H7 (cell line): ENCODE measurements around the gene ZNF33A. TPM values are rescaled to one million over a fixed set of nuclear protein-coding genes. Genes with fewer than 3 reads are reported as not detected.
A peak's percentile ranks its signal among the peaks of the same experiment; 100 is the strongest.
"Not testable (repeated sequence)": the region's sequence is repeated elsewhere in the genome, so short reads cannot be mapped to it uniquely, and the experiment has no call there.

Experiments used
- DNase-seq: peaks from one replicate; pipeline ENCODE4 v3.0.0; 2012
- H3K27me3 ChIP-seq: 2 replicates; pipeline ENCODE4 v1.6.0; 2011; ENCODE audit warnings: mild to moderate bottlenecking, low read length; ENCODE audit not compliant: control insufficient read depth, insufficient read depth
- H3K36me3 ChIP-seq: replicated peaks from 2 replicates; pipeline ENCODE4 v1.5.1; 2011; ENCODE audit warnings: low read length; ENCODE audit not compliant: control insufficient read depth, insufficient read depth
- H3K4me3 ChIP-seq: 2 replicates; pipeline ENCODE4 v1.5.1; 2011; ENCODE audit warnings: low read depth, mild to moderate bottlenecking, control low read depth, low read length, moderate library complexity; ENCODE audit not compliant: insufficient read depth
- total RNA-seq: library from RNA; depleted of rRNA; stranded (reverse); fragments of >200 nt; shearing (Covaris generic); gene quantifications from 2 replicates; pipeline ENCODE4 v1.2.3, GENCODE V29; 2014; rRNA removed

Gene ZNF33A
- 9.8 and 18.0 TPM in 2 replicates for total RNA-seq

DNA sequence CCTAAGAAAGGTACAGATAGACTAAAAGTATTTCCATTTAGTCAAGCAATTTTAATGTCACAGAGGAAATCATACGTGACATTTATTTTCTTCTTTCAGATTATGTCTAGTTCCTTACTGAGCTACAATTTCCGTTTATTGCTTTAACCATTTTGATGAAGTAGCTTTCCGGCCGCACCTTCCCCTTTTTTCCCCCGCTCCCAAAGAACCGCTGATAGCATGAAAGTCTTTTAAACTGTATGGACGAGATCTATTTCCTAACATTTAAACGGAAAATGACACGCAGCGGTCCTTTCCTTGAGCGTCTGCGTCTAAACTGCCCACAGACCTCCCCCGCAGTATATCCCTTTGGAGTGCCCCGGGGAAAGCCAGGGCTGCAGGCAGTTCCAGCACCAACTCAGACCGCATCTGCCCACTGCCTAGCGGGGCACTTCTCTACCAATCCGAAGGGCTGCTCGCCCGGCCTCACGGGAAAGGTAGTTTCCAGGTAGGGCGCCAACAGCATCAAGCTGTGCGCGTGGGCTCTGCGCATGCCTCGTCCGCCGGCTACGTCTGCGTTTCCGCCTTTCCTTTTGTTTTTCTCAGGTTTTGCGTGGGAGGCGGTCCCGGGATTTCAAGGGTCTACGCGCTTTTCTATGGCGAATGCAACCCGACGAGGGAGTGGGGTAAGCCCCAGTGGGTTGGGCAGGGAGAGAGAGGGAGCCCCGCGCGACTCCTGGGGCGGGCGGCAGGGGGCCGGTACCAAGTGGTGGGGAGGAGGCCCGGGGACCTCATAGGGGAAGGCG is at the start of gene ZNF33A:
Gene ZNF33A (plus strand): TSS at position 557 of the 785 bp plus-strand sequence. CDS start 1,667 bp downstream, outside the sequence.
- Histone ChIP-seq H3K36me3 (no peaks in the 10 kb centered on the region), H3K4me3 (peak within 1 kb of the TSS; percentile 63), H3K27me3 (no peaks in the 10 kb centered on the region; the same call in 1 of the 2 replicates)
- DNase-seq: peak; percentile 83

DNA sequence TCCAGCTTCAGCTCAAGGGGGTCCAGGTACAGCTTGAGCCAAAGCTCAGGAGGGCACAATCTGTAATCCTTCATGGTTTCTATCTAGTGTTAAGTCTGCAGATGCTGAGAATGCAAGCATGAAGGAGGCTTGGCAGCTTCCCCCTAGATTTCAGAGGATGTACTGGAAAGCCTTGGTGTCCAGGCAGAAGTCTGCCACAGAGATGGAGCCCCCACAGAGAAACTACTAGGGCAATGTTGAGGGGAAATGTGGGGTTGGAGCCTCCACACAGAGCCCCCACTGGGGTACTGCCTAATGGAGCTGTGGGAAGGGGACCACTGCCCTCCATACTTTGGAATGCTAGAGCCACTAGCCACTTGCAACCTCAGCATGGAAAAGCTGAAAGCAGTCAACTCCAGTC is 45.5 kb upstream of the ZNF33A start:
- no peak overlapping the region for H3K4me3 ChIP-seq
- no peak for DNase-seq
- H3K27me3 ChIP-seq: no peaks in the 10 kb centered on the region
- H3K36me3 ChIP-seq: no peaks in the 10 kb centered on the region

DNA sequence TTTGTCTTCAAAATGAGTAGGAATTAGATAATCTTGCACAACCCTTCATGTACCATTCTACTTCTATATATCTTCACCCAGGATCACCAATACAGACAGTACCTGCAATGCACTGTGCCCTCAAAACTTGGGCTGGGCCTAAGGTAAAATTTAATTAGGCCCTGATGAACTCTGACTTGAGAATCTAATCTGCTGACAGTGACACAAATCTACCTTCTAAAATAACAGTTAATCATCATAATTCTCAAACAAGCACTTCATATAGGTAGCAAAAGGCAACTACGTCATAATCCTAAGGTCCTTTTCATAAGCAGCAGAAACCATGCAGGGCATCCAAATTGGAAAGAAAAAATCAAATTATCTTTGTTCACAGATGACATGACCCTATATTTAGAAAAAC is 38.1 kb upstream of the ZNF33A start:
- no peak overlapping the region for H3K4me3 ChIP-seq
- H3K27me3 ChIP-seq: no peaks in the 10 kb centered on the region
- H3K36me3 ChIP-seq: no peaks in the 10 kb centered on the region
- no peak for DNase-seq

DNA sequence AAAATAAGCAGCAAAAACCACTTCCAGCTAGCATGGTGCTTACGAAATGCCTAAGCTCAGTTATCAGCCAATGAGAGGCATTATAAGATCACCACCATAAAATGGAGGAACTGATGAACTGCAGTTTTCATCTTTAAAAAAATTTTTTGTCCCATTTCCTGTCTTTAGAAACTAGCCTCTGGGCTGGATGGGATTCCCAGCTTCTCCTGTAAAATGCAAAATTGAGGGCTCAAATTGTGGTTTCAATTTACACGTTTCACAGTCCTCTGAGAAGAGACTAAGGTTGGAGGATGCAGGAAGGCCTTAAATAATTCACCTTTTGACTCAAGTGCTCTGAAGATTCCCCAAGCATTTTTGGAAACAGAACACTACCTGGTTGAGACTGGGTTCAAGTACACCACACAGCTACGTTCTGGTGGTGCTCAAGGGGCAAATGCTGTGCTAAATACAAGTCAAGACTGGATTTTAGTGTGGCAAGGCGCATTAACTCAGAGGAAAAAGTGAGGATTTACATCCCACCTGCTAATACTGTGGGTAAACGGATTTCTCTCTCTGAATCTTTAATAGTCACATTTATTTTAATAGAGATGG is 35.0 kb upstream of the ZNF33A start:
- H3K27me3 ChIP-seq: no peaks in the 10 kb centered on the region
- peak; percentile 2 for DNase-seq
- peak overlapping the region; percentile 70 for H3K4me3 ChIP-seq
- no peaks in the 10 kb centered on the region for H3K36me3 ChIP-seq

DNA sequence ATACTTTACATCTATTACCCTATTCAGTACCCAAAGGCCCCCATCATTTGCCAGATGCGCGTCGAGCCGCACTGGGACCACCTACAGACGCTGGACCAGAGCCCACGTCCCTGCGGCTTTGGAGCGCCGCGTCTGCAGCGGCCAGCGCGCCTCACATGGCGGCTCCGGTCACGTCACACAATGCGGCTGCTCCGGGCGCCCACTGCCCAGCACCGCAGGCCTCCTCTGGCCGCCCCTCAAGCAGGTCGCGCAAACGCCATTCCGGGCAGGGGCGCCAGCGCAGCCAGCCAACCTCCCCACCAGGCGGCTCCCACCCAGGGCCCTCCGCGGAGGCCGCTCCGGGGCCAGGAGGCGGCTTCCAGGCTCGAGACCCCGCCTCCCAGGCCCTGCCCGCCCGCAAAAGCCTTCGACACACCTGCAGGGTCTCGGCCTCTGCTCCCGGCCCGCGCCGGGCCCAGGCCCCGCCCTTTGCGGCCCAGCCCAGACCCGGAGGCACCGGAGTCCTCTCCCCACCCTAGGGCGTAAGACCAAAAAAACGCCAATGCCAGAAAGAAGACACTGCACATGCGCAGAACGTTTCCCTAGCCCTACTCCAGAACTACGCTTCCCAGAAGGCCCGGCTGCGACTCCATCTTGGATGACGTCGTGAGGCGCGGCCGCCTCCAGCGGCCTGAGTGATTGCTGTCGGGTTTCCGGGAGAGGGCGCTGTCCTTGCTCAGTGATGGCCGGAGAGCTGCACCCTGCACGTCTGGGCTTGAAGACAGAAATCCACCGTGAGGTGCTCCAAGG is 34.2 kb upstream of the ZNF33A start, which contains the start of gene ZNF25:
Gene ZNF25 (minus strand): TSS at position 557 of the 789 bp plus-strand sequence. CDS start 4,925 bp downstream, outside the sequence.
- peak; percentile 94 for DNase-seq
- Histone ChIP-seq H3K4me3 (peak within 1 kb of the TSS; percentile 70), H3K36me3 (no peaks in the 10 kb centered on the region), H3K27me3 (no peaks in the 10 kb centered on the region)

DNA sequence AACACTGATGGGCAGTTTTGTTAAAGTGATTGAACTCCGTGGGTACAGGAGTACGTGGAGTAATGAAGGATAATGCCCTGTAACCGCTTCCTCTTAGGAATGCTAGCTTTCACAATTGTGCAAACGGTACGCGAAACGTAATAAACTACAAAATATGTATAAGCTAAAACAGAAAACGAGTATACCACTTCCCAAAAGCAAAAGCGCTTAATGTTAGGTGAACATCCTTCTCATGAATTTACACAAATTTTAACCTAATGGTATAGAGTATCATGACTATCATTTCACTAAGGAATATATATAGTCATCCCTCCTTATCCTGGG is 33.6 kb upstream of the ZNF33A start:
- H3K36me3 ChIP-seq: no peaks in the 10 kb centered on the region
- no peak overlapping the region for H3K4me3 ChIP-seq
- no peaks in the 10 kb centered on the region for H3K27me3 ChIP-seq
- DNase-seq: no peak

DNA sequence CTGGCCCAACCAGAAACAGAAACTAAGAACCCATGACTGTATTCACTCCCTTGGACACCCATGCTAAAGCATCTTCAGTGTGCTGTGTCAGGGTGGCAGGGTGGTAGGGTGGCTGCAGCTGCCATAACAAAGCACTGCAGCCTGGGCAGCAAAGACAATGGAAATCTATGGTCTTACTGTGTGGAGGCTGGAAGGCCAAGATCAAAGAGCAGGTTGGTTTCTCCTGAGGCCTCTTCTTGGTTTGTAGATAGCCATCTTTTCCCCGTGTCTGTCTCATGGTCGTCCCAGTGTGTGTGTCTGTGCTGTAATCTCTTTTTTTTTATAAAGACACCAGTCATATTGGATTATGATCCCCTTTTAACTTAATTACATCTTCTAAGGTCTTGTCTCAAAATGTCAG is 18.8 kb upstream of the ZNF33A start:
- no peaks in the 10 kb centered on the region for H3K36me3 ChIP-seq
- no peak for DNase-seq
- no peak overlapping the region for H3K4me3 ChIP-seq
- H3K27me3 ChIP-seq: no peaks in the 10 kb centered on the region

DNA sequence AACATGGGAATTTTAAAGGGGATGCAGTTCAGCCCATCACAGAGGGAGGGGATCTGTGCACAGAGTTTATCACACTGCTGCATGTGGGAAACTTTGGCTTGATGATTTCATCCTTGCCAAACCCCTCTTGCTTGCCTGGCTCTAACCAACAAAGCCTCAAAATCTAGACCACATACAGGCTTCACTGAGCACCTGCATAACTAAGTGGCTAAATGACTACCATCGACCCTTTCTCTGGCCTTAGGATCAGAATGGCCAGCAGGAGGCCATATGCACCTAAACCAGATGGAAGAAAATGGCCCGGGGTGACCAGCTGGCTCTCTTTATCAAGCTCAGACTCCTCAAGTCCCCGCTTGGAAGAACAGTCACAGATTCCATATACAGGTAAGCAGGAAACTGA is 18.4 kb upstream of the ZNF33A start:
- no peak overlapping the region for H3K4me3 ChIP-seq
- no peaks in the 10 kb centered on the region for H3K36me3 ChIP-seq

DNA sequence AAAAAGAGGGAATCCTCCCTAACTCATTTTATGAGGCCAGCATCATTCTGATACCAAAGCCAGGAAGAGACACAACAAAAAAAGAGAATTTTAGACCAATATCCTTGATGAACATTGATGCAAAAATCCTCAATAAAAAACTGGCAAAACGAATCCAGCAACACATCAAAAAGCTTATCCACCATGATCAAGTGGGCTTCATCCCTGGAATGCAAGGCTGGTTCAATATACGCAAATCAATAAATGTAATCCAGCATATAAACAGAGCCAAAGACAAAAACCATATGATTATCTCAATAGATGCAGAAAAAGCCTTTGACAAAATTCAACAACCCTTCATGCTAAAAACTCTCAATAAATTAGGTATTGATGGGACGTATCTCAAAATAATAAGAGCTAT is 11.6 kb upstream of the ZNF33A start:
- not testable (repeated sequence) for H3K4me3 ChIP-seq, H3K36me3 ChIP-seq, H3K27me3 ChIP-seq, DNase-seq

More for the DNA sequence above, 18.4 kb upstream of the ZNF33A start:
- no peaks in the 10 kb centered on the region for H3K27me3 ChIP-seq
- DNase-seq: no peak

DNA sequence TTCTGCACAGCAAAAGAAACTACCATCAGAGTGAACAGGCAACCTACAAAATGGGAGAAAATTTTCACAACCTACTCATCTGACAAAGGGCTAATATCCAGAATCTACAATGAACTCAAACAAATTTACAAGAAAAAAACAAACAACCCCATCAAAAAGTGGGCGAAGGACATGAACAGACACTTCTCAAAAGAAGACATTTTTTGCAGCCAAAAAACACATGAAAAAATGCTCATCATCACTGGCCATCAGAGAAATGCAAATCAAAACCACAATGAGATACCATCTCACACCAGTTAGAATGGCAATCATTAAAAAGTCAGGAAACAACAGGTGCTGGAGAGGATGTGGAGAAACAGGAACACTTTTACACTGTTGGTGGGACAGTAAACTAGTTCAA is 10.0 kb upstream of the ZNF33A start:
- not testable (repeated sequence) for DNase-seq, H3K4me3 ChIP-seq, H3K36me3 ChIP-seq, H3K27me3 ChIP-seq

DNA sequence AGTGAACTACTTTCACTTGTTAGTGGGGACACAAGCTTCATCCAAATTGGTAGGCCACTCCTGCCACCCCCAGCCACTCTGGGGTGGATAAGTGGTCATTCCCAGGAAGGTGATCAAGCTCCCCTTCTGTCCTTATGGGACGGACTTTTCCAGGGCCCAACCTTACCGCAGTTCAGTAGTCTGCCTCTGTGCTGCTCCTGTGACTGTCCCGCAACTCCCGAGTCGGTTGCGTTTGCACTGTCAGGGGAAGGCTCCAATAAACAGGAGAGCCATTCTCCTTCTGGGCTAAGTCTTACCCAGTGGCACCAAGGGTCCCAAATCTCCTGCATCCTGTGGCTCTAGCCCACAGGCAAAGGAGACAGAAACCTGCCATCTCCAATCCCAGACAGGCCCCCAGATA is 7.4 kb upstream of the ZNF33A start:
- Histone ChIP-seq H3K4me3 (no peak overlapping the region), H3K27me3 (no peaks in the 10 kb centered on the region), H3K36me3 (no peaks in the 10 kb centered on the region)
- DNase-seq: no peak

DNA sequence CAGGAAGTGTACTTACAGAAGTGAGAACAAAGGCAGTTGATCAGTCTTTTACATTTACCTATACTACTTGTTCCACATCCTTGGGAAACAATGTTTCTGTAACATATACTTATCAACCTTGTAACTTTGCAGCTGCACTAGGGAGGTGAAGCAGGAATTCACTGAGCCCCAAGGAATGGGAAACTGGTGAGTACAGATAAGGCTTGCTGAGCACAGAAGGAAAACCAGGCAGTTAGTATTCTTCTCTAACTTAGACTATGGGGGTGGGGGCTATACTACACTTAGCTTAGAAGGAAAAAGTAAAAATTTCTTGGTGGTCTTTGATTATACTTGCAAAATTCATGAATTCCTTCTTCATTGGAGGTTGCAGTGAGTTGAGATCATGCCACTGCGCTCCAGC is 6.9 kb upstream of the ZNF33A start:
- DNase-seq: no peak
- H3K27me3 ChIP-seq: no peaks in the 10 kb centered on the region; the same call in 1 of the 2 replicates
- H3K4me3 ChIP-seq: no peak overlapping the region
- no peaks in the 10 kb centered on the region for H3K36me3 ChIP-seq

DNA sequence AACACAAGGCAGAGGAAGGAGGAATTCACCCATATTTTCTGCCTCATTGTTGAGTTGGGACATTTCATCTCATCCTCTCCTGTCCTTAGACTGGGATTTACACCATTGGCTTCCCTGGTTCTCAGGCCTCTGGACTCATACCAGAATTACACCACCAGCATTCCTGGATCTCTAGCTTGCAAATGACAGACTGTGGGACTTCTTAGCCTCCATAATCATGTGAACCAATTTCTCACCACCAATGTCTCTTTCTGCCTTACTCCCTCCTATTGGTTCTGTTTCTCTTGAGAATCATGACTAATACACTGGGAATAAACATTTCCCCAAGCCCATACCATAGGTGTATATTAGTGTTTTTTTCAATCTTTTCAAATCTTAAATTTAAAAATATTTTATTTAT is 2.9 kb upstream of the ZNF33A start:
- Histone ChIP-seq H3K4me3 (no peak overlapping the region), H3K36me3 (no peaks in the 10 kb centered on the region), H3K27me3 (no peaks in the 10 kb centered on the region; the same call in 1 of the 2 replicates)
- DNase-seq: no peak

DNA sequence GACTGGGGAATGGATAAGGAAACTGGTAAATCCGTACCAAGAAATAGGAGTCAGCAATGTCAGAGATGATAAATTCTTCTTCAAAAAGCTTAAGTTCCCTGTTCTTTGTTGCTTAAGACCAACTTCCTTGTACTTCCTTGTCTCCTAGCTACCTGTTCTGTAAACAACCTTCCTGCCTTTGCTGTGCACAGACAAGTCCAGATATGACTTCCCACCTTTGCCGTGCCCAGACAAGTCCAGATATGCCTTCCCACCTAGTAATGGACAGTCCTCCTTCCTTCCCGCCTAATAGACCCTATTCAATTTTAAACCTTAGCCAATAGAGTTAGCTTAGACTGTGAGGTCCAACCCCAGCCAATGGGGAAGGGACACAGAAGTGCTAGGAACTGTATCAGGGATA is 2.5 kb upstream of the ZNF33A start:
- Histone ChIP-seq H3K27me3 (no peaks in the 10 kb centered on the region; the same call in 1 of the 2 replicates), H3K36me3 (no peaks in the 10 kb centered on the region), H3K4me3 (no peak overlapping the region)
- DNase-seq: no peak

DNA sequence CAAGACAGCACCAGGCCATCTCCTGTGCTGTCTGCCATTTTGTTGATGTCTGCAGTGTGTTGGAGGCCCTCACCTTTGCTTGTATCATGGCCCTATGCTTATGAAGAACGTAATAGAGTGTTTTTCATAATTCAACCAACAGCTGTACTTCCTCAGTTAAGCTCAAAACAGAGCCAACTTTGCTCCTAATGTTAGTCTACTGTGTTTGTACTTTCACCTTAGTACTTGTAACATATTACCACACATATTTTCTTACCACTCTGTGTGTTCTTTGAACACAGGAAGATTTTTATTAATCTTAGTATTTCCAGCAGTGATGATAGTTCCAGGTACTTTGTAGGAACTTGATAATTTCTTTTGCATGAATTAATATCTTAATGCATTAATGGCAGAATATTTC is 5.9 kb downstream of the ZNF33A start:
- H3K27me3 ChIP-seq: no peaks in the 10 kb centered on the region
- peaks cover 6% of the 10 kb centered on the region for H3K36me3 ChIP-seq
- DNase-seq: no peak
- H3K4me3 ChIP-seq: no peak overlapping the region
